A549 (cell line): ENCODE results near the gene CWC25.

ENCODE experiments used
- CHD2 ChIP-seq: fragments of 150-350 bp; IDR thresholded peaks from 2 replicates; pipeline ENCODE4 v1.6.1; 2014; ENCODE audit warnings: low read length; ENCODE audit not compliant: partially characterized antibody
- CHD4 ChIP-seq: fragments of 200-600 bp; sonication (generic); IDR thresholded peaks from 2 replicates; pipeline ENCODE4 v1.6.1; 2016; ENCODE audit warnings: antibody characterized with exemption, mild to moderate bottlenecking, borderline replicate concordance
- CTCF ChIP-seq: fragments of >200 bp; sonication (Bioruptor Twin); formaldehyde crosslinking; IDR thresholded peaks from 3 replicates; pipeline ENCODE4 v1.5.1; 2016
- ELK1 ChIP-seq: fragments of 150-350 bp; IDR thresholded peaks from 2 replicates; pipeline ENCODE4 v1.6.1; 2014; ENCODE audit warnings: low read depth, mild to moderate bottlenecking, low read length
- EP300 ChIP-seq, 2 experiments: fragments of >200 bp; sonication (Bioruptor Twin); formaldehyde crosslinking; IDR thresholded peaks; 2 replicates in 1 of 2; 3 replicates in 1 of 2; pipeline ENCODE4 v1.6.1; 2016 to 2017
- ESRRA ChIP-seq: fragments of 150-350 bp; IDR thresholded peaks from 2 replicates; pipeline ENCODE4 v1.6.1; 2014; ENCODE audit warnings: mild to moderate bottlenecking, low read length, borderline replicate concordance
- JUN ChIP-seq, 2 experiments: fragments of >200 bp; sonication (Bioruptor Twin); formaldehyde crosslinking; IDR thresholded peaks; 2 replicates in 1 of 2; 3 replicates in 1 of 2; pipeline ENCODE4 v1.6.1; 2016 to 2017
- NPAS2 ChIP-seq: fragments of 250-450 bp; sonication (Bioruptor Pico); IDR thresholded peaks from 2 replicates; pipeline ENCODE4 v1.8.0; 2022; ENCODE audit warnings: mild to moderate bottlenecking, moderate library complexity, borderline replicate concordance
- POLR2A ChIP-seq: IDR thresholded peaks from 2 replicates; pipeline ENCODE4 v1.6.1; 2012; ENCODE audit warnings: mild to moderate bottlenecking, low read length
- ZC3H11A ChIP-seq: fragments of 450-650 bp; IDR thresholded peaks from 2 replicates; pipeline ENCODE4 v1.6.1; 2014; ENCODE audit warnings: antibody characterized with exemption, mild to moderate bottlenecking
- TF ChIP-seq, protein P1 (sequence below): fragments of 250-450 bp; sonication (Bioruptor Pico); IDR thresholded peaks from 2 replicates; pipeline ENCODE4 v1.5.0; 2021; ENCODE audit warnings: mild to moderate bottlenecking, moderate library complexity, borderline replicate concordance

DNA sequence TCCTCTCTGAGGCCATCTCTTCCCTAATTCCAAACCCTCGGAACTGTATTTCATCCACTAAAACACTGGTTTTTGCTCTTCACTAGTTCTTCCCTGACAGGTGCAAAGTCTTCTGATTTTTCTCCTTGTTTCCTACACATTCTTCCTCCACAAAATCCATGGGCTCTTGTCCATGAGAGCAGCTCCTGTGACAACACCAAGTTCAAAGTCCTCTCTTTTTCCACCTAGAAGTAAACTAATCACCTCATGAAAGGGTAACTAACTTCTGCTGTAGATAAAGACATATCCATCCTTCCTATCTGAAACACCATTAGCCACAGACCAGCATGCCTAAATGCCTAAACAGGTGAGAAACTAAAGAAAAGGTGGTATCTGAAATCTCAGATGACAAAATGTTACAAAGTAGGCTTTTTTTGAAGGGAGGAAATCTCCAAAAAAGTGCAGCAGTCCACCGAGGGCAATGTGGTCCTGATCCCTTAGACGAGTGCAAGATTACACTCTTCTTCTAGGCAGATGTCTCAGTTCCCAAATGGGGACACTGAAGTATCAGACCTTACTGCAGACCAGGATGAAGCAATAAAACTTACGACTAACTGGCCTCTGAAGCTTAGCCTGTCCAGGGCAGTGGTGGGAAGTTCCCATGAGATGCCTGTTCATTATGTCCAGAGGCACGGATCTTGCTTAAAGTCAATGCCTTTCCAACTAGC is 28.5 kb downstream of the CWC25 start:
- TF ChIP-seq CTCF, result no peak
- TF ChIP-seq CHD2, result no peak
- TF ChIP-seq ZC3H11A, result no peak
- no peak for TF ChIP-seq EP300 (IDR thresholded peaks at IDR 0.05)
- TF ChIP-seq, protein P1, sequence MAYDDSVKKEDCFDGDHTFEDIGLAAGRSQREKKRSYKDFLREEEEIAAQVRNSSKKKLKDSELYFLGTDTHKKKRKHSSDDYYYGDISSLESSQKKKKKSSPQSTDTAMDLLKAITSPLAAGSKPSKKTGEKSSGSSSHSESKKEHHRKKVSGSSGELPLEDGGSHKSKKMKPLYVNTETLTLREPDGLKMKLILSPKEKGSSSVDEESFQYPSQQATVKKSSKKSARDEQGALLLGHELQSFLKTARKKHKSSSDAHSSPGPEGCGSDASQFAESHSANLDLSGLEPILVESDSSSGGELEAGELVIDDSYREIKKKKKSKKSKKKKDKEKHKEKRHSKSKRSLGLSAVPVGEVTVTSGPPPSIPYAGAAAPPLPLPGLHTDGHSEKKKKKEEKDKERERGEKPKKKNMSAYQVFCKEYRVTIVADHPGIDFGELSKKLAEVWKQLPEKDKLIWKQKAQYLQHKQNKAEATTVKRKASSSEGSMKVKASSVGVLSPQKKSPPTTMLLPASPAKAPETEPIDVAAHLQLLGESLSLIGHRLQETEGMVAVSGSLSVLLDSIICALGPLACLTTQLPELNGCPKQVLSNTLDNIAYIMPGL (CRISPR knock-in tag), result no peak
- TF ChIP-seq POLR2A, result no peak
- TF ChIP-seq ESRRA, result no peak
- TF ChIP-seq ELK1, result no peak
- no peak for TF ChIP-seq NPAS2
- TF ChIP-seq CHD4, result no peak
- TF ChIP-seq JUN (IDR thresholded peaks at IDR 0.05), result no peak
